Skeletal muscle tissue (tissue), 4 donors: ENCODE measurements around the gene SPINT1. TPM values are rescaled to one million over a fixed set of nuclear protein-coding genes. Genes with fewer than 3 reads are reported as not detected.

Experiments used
- H3K27ac ChIP-seq: one replicate; pipeline ENCODE4 v1.7.0; 2013; ENCODE audit warnings: mild to moderate bottlenecking, low read depth, low read length, inconsistent platforms
- H3K27me3 ChIP-seq, 3 donors: one replicate each; pipeline ENCODE4 v1.7.0; 2013; ENCODE audit warnings: low read length in 3 of 3; ENCODE audit not compliant: control insufficient read depth in 3 of 3, insufficient read depth in 3 of 3
- H3K36me3 ChIP-seq, 3 donors: one replicate each; pipeline ENCODE4 v1.7.0; 2013; ENCODE audit warnings: low read length in 3 of 3; ENCODE audit not compliant: control insufficient read depth in 3 of 3, insufficient read depth in 3 of 3
- H3K4me1 ChIP-seq, 3 donors: one replicate each; pipeline ENCODE4 v1.7.0; 2013; ENCODE audit warnings: low read length in 3 of 3, mild to moderate bottlenecking in 3 of 3; ENCODE audit not compliant: control insufficient read depth in 3 of 3, insufficient read depth in 3 of 3
- H3K4me3 ChIP-seq, 3 donors: one replicate each; pipeline ENCODE4 v1.7.0; 2013; ENCODE audit warnings: low read length in 3 of 3
- H3K9ac ChIP-seq, 3 donors: one replicate each; pipeline ENCODE4 v1.7.0; 2013; ENCODE audit warnings: low read length in 3 of 3, mild to moderate bottlenecking in 3 of 3, moderate library complexity in 2 of 3, low read depth in 1 of 3
- H3K9me3 ChIP-seq, 3 donors: one replicate each; pipeline ENCODE4 v1.7.0; 2013; ENCODE audit warnings: low read length in 3 of 3; ENCODE audit not compliant: control insufficient read depth in 3 of 3
- total RNA-seq: library from RNA; depleted of rRNA; stranded (reverse); fragments of >200 nt; gene quantifications from one replicate; pipeline ENCODE4 v1.2.3, GENCODE V29; 2014
- donor health status: Osteomylitis.

Gene SPINT1
- total RNA-seq, 1 donor from 2014 or later = under 0.01 TPM

GRCh38 chr15:40829115-40829514, 14.7 kb upstream of the SPINT1 start:
- H3K9ac ChIP-seq = no peak overlapping the region
- H3K36me3 ChIP-seq = no peaks in the 10 kb centered on the region
- no peaks in the 10 kb centered on the region for H3K9me3 ChIP-seq
- no peak overlapping the region for H3K27ac ChIP-seq
- no peaks in the 10 kb centered on the region for H3K4me1 ChIP-seq
- H3K27me3 ChIP-seq = peaks cover 0 to 7% (median 5%) of the 10 kb centered on the region in 3 donors
- H3K4me3 ChIP-seq = no peak overlapping the region

- Histone ChIP-seq H3K36me3 (no peaks in the 10 kb centered on the region), H3K27me3 (peaks cover 0 to 5% (median 3%) of the 10 kb centered on the region in 3 donors), H3K9me3 (no peaks in the 10 kb centered on the region), H3K27ac (no peak overlapping the region), H3K4me3 (no peak overlapping the region), H3K9ac (no peak overlapping the region), H3K4me1 (no peaks in the 10 kb centered on the region)
Measured at GRCh38 chr15:40830884-40831283, 13.0 kb upstream of the SPINT1 start.

- Histone ChIP-seq H3K27me3 (peaks cover 0 to 5% (median 2%) of the 10 kb centered on the region in 3 donors), H3K4me3 (no peak overlapping the region), H3K9me3 (no peaks in the 10 kb centered on the region), H3K36me3 (no peaks in the 10 kb centered on the region), H3K4me1 (no peaks in the 10 kb centered on the region), H3K9ac (no peak overlapping the region), H3K27ac (no peak overlapping the region)
Measured at GRCh38 chr15:40831861-40832260, 12.0 kb upstream of the SPINT1 start.

GRCh38 chr15:40832903-40833302, 10.9 kb upstream of the SPINT1 start:
- no peaks in the 10 kb centered on the region for H3K9me3 ChIP-seq
- H3K4me1 ChIP-seq = no peaks in the 10 kb centered on the region
- H3K36me3 ChIP-seq = no peaks in the 10 kb centered on the region
- H3K27me3 ChIP-seq = peaks cover 0 to 5% (median 0%) of the 10 kb centered on the region in 3 donors
- no peak overlapping the region for H3K4me3 ChIP-seq
- H3K27ac ChIP-seq = no peak overlapping the region
- no peak overlapping the region for H3K9ac ChIP-seq

GRCh38 chr15:40836020-40836419, 7.8 kb upstream of the SPINT1 start:
- Histone ChIP-seq H3K4me1 (no peaks in the 10 kb centered on the region), H3K36me3 (no peaks in the 10 kb centered on the region), H3K9ac (no peak overlapping the region), H3K27ac (no peak overlapping the region), H3K4me3 (no peak overlapping the region), H3K9me3 (no peaks in the 10 kb centered on the region), H3K27me3 (no peaks in the 10 kb centered on the region)

GRCh38 chr15:40838756-40839155, 5.1 kb upstream of the SPINT1 start:
- H3K9ac ChIP-seq = no peak overlapping the region
- H3K27ac ChIP-seq = no peak overlapping the region
- no peak overlapping the region for H3K4me3 ChIP-seq
- peaks cover 0 to 2% (median under 1%) of the 10 kb centered on the region in 3 donors for H3K4me1 ChIP-seq
- no peaks in the 10 kb centered on the region for H3K36me3 ChIP-seq
- H3K27me3 ChIP-seq = peaks cover 7 to 9% (median 8%) of the 10 kb centered on the region in 3 donors
- H3K9me3 ChIP-seq = no peaks in the 10 kb centered on the region

GRCh38 chr15:40841741-40842140, 2.1 kb upstream of the SPINT1 start:
- Histone ChIP-seq H3K9ac (no peak overlapping the region), H3K9me3 (no peaks in the 10 kb centered on the region), H3K27me3 (peaks cover 28 to 36% (median 29%) of the 10 kb centered on the region in 3 donors), H3K4me1 (peaks cover 8 to 12% (median 8%) of the 10 kb centered on the region in 3 donors), H3K4me3 (no peak overlapping the region), H3K27ac (no peak overlapping the region), H3K36me3 (no peaks in the 10 kb centered on the region)

- Histone ChIP-seq H3K27me3 (peaks cover 30 to 37% (median 33%) of the 10 kb centered on the region in 3 donors), H3K36me3 (no peaks in the 10 kb centered on the region), H3K27ac (no peak overlapping the region), H3K9me3 (no peaks in the 10 kb centered on the region), H3K4me3 (peak overlapping the region in 2 of 3 donors; percentile 6 to 63), H3K4me1 (peaks cover 8 to 12% (median 10%) of the 10 kb centered on the region in 3 donors), H3K9ac (no peak overlapping the region)
Measured at GRCh38 chr15:40843261-40843884, 475 bp upstream of the SPINT1 start.

- Histone ChIP-seq H3K36me3 (no peaks in the 10 kb centered on the region), H3K4me3 (peak overlapping the region; percentile 58 to 63 (median 59)), H3K4me1 (peaks cover 8 to 12% (median 10%) of the 10 kb centered on the region in 3 donors), H3K27me3 (peaks cover 30 to 37% (median 33%) of the 10 kb centered on the region in 3 donors), H3K9me3 (no peaks in the 10 kb centered on the region), H3K9ac (peak overlapping the region in 1 of 3 donors; percentile 40), H3K27ac (no peak overlapping the region)
Measured at GRCh38 chr15:40844696-40845030, 815 bp downstream of the SPINT1 start.

GRCh38 chr15:40845036-40845435, 1.2 kb downstream of the SPINT1 start:
- Histone ChIP-seq H3K9ac (no peak overlapping the region), H3K36me3 (no peaks in the 10 kb centered on the region), H3K4me1 (peaks cover 8 to 12% (median 10%) of the 10 kb centered on the region in 3 donors), H3K27me3 (peaks cover 30 to 37% (median 33%) of the 10 kb centered on the region in 3 donors), H3K4me3 (peak overlapping the region in 2 of 3 donors; percentile 58 to 59), H3K9me3 (no peaks in the 10 kb centered on the region), H3K27ac (no peak overlapping the region)
